GM23338 (cell line): Measurements from ENCODE around the gene CLEC4E. TPM values are rescaled to one million over a fixed set of nuclear protein-coding genes. Genes with fewer than 3 reads are reported as not detected.

ENCODE experiments used
- ATAC-seq: fragments of 200-7000 bp; cut with Tn5 transposase; 3 replicates; pipeline ENCODE4 v1.9.1; 2020
- DNase-seq: peaks from one replicate; pipeline ENCODE4 v3.0.0-alpha.2; 2015; ENCODE audit warnings: low spot score
- H2AFZ ChIP-seq: fragments of 200-600 bp; sonication (generic); 2 replicates; pipeline ENCODE4 v1.8.0; 2016; ENCODE audit warnings: antibody characterized with exemption, mild to moderate bottlenecking, moderate library complexity
- H3F3A ChIP-seq: fragments of 200-600 bp; sonication (generic); replicated peaks from 2 replicates; pipeline ENCODE4 v1.8.0; 2017; ENCODE audit warnings: antibody characterized with exemption, mixed run types, low read depth
- H3K27ac ChIP-seq: fragments of 200-600 bp; sonication (generic); 2 replicates; pipeline ENCODE4 v1.6.1; 2016; ENCODE audit warnings: low read depth
- H3K27me3 ChIP-seq: fragments of 200-600 bp; sonication (generic); 2 replicates; pipeline ENCODE4 v1.8.0; 2016; ENCODE audit warnings: mild to moderate bottlenecking, mixed run types, moderate library complexity; ENCODE audit not compliant: insufficient read depth
- H3K36me3 ChIP-seq: fragments of 200-600 bp; sonication (generic); 2 replicates; pipeline ENCODE4 v1.8.0; 2016; ENCODE audit warnings: mild to moderate bottlenecking; ENCODE audit not compliant: insufficient read depth
- H3K4me1 ChIP-seq: fragments of 200-600 bp; sonication (generic); 2 replicates; pipeline ENCODE4 v1.8.0; 2016; ENCODE audit warnings: mild to moderate bottlenecking, moderate library complexity; ENCODE audit not compliant: insufficient read depth
- H3K4me2 ChIP-seq: fragments of 200-600 bp; sonication (generic); 2 replicates; pipeline ENCODE4 v1.7.1; 2017; ENCODE audit warnings: mixed run types
- H3K4me3 ChIP-seq: fragments of 200-600 bp; sonication (generic); 2 replicates; pipeline ENCODE4 v1.6.1; 2016; ENCODE audit warnings: mixed run types
- H3K79me2 ChIP-seq: fragments of 200-600 bp; sonication (generic); replicated peaks from 2 replicates; pipeline ENCODE4 v1.8.0; 2017; ENCODE audit warnings: mild to moderate bottlenecking; ENCODE audit not compliant: insufficient read depth
- H3K9me2 ChIP-seq: fragments of 200-600 bp; sonication (generic); 2 replicates; pipeline ENCODE4 v1.8.0; 2017; ENCODE audit not compliant: insufficient read depth
- H4K20me1 ChIP-seq: fragments of 200-600 bp; sonication (generic); replicated peaks from 2 replicates; pipeline ENCODE4 v1.8.0; 2017; ENCODE audit warnings: mild to moderate bottlenecking; ENCODE audit not compliant: insufficient read depth
- H3K27ac Mint-ChIP-seq: 2 replicates; pipeline ENCODE4 v1.8.0; 2020; ENCODE audit warnings: inconsistent platforms, mild to moderate bottlenecking, moderate library complexity, mixed read lengths
- H3K27me3 Mint-ChIP-seq: 3 replicates; pipeline ENCODE4 v1.8.0; 2022; ENCODE audit warnings: low read depth, mild to moderate bottlenecking, moderate library complexity, mixed read lengths, inconsistent platforms; ENCODE audit not compliant: insufficient read depth, poor library complexity
- H3K36me3 Mint-ChIP-seq: 3 replicates; pipeline ENCODE4 v1.8.0; 2021; ENCODE audit warnings: low read depth, mild to moderate bottlenecking, inconsistent platforms, moderate library complexity, mixed read lengths
- H3K4me1 Mint-ChIP-seq: 3 replicates; pipeline ENCODE4 v1.8.0; 2020; ENCODE audit warnings: mild to moderate bottlenecking, inconsistent platforms, mixed read lengths
- H3K4me3 Mint-ChIP-seq: 3 replicates; pipeline ENCODE4 v1.8.0; 2021; ENCODE audit warnings: moderate library complexity, mild to moderate bottlenecking, inconsistent platforms, mixed read lengths
- H3K9me3 Mint-ChIP-seq: 3 replicates; pipeline ENCODE4 v1.8.0; 2020; ENCODE audit warnings: moderate library complexity, mild to moderate bottlenecking, inconsistent platforms, mixed read lengths
- CREB1 ChIP-seq: fragments of 250-450 bp; sonication (Bioruptor Pico); IDR thresholded peaks from 2 replicates; pipeline ENCODE4 v1.5.0; 2020; ENCODE audit warnings: low read depth, mild to moderate bottlenecking, moderate library complexity
- CTCF ChIP-seq, 2 experiments: fragments of 200-600 bp in 1 of 2; sonication (generic) in 1 of 2; conservative IDR thresholded peaks; 2 replicates each; pipeline versions ENCODE4 v1.5.1 to v1.6.1; 2016 to 2017; ENCODE audit warnings: antibody characterized with exemption in 2 of 2, low read depth in 2 of 2, mild to moderate bottlenecking in 2 of 2, moderate library complexity in 1 of 2
- EZH2 ChIP-seq: fragments of 200-600 bp; sonication (generic); IDR thresholded peaks from one replicate; pipeline ENCODE4 v1.8.0; 2017; ENCODE audit warnings: antibody characterized with exemption, mild to moderate bottlenecking, low read depth; ENCODE audit not compliant: unreplicated experiment
- EZH2phosphoT487 ChIP-seq: fragments of 200-600 bp; sonication (generic); IDR thresholded peaks from one replicate; pipeline ENCODE4 v1.8.1; 2018; ENCODE audit warnings: antibody characterized with exemption; ENCODE audit not compliant: unreplicated experiment
- NANOG ChIP-seq: IDR thresholded peaks from 2 replicates; pipeline ENCODE4 v1.6.1; 2016; ENCODE audit warnings: antibody characterized with exemption, borderline replicate concordance
- polyA plus RNA-seq: library from polyadenylated mRNA; unstranded; fragments of >200 nt; fragmentation: Nextera tagmentation; extraction: Ambion mirVana; gene quantifications from 2 replicates; pipeline ENCODE4 v1.2.1, GENCODE V29; 2016
- total RNA-seq: library from RNA; depleted of rRNA; stranded (reverse); fragments of >200 nt; shearing (Covaris generic); gene quantifications from 2 replicates; pipeline ENCODE4 v1.2.3, GENCODE V29; 2014
- TF ChIP-seq, protein P1 (sequence below): fragments of 250-450 bp; sonication (Bioruptor Pico); IDR thresholded peaks from 2 replicates; pipeline ENCODE4 v1.5.0; 2020; ENCODE audit warnings: mild to moderate bottlenecking, moderate library complexity

Gene CLEC4E
- total and polyA plus RNA-seq, 2 experiments from 2014 or later = not detected

DNA sequence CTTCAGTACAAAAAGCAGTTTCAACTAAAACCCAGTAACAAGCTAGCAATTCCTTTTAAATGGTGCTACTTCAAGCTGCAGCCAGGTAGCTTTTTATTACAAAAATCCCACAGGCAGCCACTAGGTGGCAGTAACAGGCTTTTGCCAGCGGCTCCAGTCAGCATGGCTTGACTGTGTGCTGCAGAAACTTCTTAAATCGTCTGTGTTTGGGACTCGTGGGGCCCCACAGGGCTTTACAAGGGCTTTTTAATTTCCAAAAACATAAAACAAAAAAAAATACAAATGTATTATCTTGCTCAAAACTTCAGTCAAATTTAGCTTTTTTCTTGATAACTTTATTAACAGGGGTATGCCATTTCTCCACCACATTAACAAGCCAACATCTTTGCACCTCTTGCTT is 3.6 kb upstream of the CLEC4E start:
- H3K4me3 ChIP-seq = no peak overlapping the region
- TF ChIP-seq CTCF (conservative IDR thresholded peaks at IDR 0.05; ENCODE audit: low read depth in 2 of 2) (peak; percentile 88 to 99), EZH2 (no peak), CREB1 (CRISPR knock-in tag) (no peak), EZH2phosphoT487 (no peak), NANOG (no peak)
- TF ChIP-seq, protein P1, sequence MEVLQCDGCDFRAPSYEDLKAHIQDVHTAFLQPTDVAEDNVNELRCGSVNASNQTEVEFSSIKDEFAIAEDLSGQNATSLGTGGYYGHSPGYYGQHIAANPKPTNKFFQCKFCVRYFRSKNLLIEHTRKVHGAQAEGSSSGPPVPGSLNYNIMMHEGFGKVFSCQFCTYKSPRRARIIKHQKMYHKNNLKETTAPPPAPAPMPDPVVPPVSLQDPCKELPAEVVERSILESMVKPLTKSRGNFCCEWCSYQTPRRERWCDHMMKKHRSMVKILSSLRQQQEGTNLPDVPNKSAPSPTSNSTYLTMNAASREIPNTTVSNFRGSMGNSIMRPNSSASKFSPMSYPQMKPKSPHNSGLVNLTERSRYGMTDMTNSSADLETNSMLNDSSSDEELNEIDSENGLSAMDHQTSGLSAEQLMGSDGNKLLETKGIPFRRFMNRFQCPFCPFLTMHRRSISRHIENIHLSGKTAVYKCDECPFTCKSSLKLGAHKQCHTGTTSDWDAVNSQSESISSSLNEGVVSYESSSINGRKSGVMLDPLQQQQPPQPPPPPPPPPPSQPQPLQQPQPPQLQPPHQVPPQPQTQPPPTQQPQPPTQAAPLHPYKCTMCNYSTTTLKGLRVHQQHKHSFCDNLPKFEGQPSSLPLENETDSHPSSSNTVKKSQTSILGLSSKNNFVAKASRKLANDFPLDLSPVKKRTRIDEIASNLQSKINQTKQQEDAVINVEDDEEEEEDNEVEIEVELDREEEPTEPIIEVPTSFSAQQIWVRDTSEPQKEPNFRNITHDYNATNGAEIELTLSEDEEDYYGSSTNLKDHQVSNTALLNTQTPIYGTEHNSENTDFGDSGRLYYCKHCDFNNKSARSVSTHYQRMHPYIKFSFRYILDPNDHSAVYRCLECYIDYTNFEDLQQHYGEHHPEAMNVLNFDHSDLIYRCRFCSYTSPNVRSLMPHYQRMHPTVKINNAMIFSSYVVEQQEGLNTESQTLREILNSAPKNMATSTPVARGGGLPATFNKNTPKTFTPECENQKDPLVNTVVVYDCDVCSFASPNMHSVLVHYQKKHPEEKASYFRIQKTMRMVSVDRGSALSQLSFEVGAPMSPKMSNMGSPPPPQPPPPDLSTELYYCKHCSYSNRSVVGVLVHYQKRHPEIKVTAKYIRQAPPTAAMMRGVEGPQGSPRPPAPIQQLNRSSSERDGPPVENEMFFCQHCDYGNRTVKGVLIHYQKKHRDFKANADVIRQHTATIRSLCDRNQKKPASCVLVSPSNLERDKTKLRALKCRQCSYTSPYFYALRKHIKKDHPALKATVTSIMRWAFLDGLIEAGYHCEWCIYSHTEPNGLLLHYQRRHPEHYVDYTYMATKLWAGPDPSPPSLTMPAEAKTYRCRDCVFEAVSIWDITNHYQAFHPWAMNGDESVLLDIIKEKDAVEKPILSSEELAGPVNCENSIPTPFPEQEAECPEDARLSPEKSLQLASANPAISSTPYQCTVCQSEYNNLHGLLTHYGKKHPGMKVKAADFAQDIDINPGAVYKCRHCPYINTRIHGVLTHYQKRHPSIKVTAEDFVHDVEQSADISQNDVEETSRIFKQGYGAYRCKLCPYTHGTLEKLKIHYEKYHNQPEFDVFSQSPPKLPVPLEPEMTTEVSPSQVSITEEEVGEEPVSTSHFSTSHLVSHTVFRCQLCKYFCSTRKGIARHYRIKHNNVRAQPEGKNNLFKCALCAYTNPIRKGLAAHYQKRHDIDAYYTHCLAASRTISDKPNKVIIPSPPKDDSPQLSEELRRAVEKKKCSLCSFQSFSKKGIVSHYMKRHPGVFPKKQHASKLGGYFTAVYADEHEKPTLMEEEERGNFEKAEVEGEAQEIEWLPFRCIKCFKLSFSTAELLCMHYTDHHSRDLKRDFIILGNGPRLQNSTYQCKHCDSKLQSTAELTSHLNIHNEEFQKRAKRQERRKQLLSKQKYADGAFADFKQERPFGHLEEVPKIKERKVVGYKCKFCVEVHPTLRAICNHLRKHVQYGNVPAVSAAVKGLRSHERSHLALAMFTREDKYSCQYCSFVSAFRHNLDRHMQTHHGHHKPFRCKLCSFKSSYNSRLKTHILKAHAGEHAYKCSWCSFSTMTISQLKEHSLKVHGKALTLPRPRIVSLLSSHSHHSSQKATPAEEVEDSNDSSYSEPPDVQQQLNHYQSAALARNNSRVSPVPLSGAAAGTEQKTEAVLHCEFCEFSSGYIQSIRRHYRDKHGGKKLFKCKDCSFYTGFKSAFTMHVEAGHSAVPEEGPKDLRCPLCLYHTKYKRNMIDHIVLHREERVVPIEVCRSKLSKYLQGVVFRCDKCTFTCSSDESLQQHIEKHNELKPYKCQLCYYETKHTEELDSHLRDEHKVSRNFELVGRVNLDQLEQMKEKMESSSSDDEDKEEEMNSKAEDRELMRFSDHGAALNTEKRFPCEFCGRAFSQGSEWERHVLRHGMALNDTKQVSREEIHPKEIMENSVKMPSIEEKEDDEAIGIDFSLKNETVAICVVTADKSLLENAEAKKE = no peak
- Mint-ChIP-seq H3K9me3 (no peaks in the 10 kb centered on the region; the same call in 2 of the 3 replicates), H3K4me3 (no peak overlapping the region), H3K27me3 (no peaks in the 10 kb centered on the region), H3K27ac (no peak overlapping the region), H3K36me3 (no peaks in the 10 kb centered on the region), H3K4me1 (no peaks in the 10 kb centered on the region)
- DNase-seq (peak; percentile 85), ATAC-seq (peak; percentile 91)
- no peaks in the 10 kb centered on the region for H3K79me2 ChIP-seq
- no peaks in the 10 kb centered on the region for H3K9me2 ChIP-seq
- H3F3A ChIP-seq = no peaks in the 10 kb centered on the region
- no peaks in the 10 kb centered on the region for H4K20me1 ChIP-seq
- H3K4me1 ChIP-seq = 0 out of 2 replicates have a peak, but pooled peaks cover 4% of the 10 kb centered on the region
- no peak overlapping the region for H3K27ac ChIP-seq
- H2AFZ ChIP-seq = no peak overlapping the region
- no peaks in the 10 kb centered on the region for H3K27me3 ChIP-seq
- no peaks in the 10 kb centered on the region for H3K36me3 ChIP-seq
- no peak overlapping the region for H3K4me2 ChIP-seq
